H7 (cell line): ENCODE results near the gene NPTN. TPM values are rescaled to one million over a fixed set of nuclear protein-coding genes. Genes with fewer than 3 reads are reported as not detected.

Experiments used
- DNase-seq: peaks from one replicate; pipeline ENCODE4 v3.0.0; 2012
- H3K27me3 ChIP-seq: 2 replicates; pipeline ENCODE4 v1.6.0; 2011; ENCODE audit warnings: mild to moderate bottlenecking, low read length; ENCODE audit not compliant: control insufficient read depth, insufficient read depth
- H3K36me3 ChIP-seq: replicated peaks from 2 replicates; pipeline ENCODE4 v1.5.1; 2011; ENCODE audit warnings: low read length; ENCODE audit not compliant: control insufficient read depth, insufficient read depth
- H3K4me3 ChIP-seq: 2 replicates; pipeline ENCODE4 v1.5.1; 2011; ENCODE audit warnings: low read depth, mild to moderate bottlenecking, control low read depth, low read length, moderate library complexity; ENCODE audit not compliant: insufficient read depth
- total RNA-seq: library from RNA; depleted of rRNA; stranded (reverse); fragments of >200 nt; shearing (Covaris generic); gene quantifications from 2 replicates; pipeline ENCODE4 v1.2.3, GENCODE V29; 2014

NPTN gene
- total RNA-seq, 1 experiment from 2014 or later, result 85.4 TPM

GRCh38 chr15:73541479-73541878, 91.7 kb downstream of the NPTN start:
- H3K36me3 ChIP-seq, result no peaks in the 10 kb centered on the region
- H3K27me3 ChIP-seq, result no peaks in the 10 kb centered on the region
- DNase-seq, result no peak
- H3K4me3 ChIP-seq, result no peak overlapping the region

- no peak for DNase-seq
- Histone ChIP-seq H3K36me3 (no peaks in the 10 kb centered on the region), H3K4me3 (no peak overlapping the region), H3K27me3 (no peaks in the 10 kb centered on the region)
These were observed 93.0 kb downstream of the NPTN start for GRCh38 chr15:73540161-73540560.

- H3K4me3 ChIP-seq, result no peak overlapping the region
- DNase-seq, result no peak
- H3K36me3 ChIP-seq, result no peaks in the 10 kb centered on the region
- H3K27me3 ChIP-seq, result no peaks in the 10 kb centered on the region
These were observed 93.7 kb downstream of the NPTN start for GRCh38 chr15:73539212-73540128.

- Histone ChIP-seq H3K4me3 (no peak overlapping the region), H3K36me3 (no peaks in the 10 kb centered on the region), H3K27me3 (no peaks in the 10 kb centered on the region)
- no peak for DNase-seq
These were observed 94.5 kb downstream of the NPTN start for GRCh38 chr15:73538563-73539211.

- no peak for DNase-seq
- Histone ChIP-seq H3K36me3 (no peaks in the 10 kb centered on the region), H3K4me3 (no peak overlapping the region), H3K27me3 (no peaks in the 10 kb centered on the region)
These were observed 95.1 kb downstream of the NPTN start for GRCh38 chr15:73538123-73538522.

GRCh38 chr15:73530649-73531048, 102.5 kb downstream of the NPTN start:
- no peaks in the 10 kb centered on the region for H3K27me3 ChIP-seq
- no peaks in the 10 kb centered on the region for H3K36me3 ChIP-seq
- DNase-seq, result no peak
- no peak overlapping the region for H3K4me3 ChIP-seq

GRCh38 chr15:73527598-73527997, 105.6 kb downstream of the NPTN start:
- no peak for DNase-seq
- H3K4me3 ChIP-seq, result no peak overlapping the region
- H3K36me3 ChIP-seq, result no peaks in the 10 kb centered on the region
- H3K27me3 ChIP-seq, result no peaks in the 10 kb centered on the region

GRCh38 chr15:73524919-73525318, 108.3 kb downstream of the NPTN start:
- DNase-seq, result no peak
- H3K27me3 ChIP-seq, result no peaks in the 10 kb centered on the region
- H3K36me3 ChIP-seq, result no peaks in the 10 kb centered on the region
- no peak overlapping the region for H3K4me3 ChIP-seq

GRCh38 chr15:73522011-73522410, 111.2 kb downstream of the NPTN start:
- DNase-seq, result no peak
- Histone ChIP-seq H3K4me3 (no peak overlapping the region), H3K36me3 (no peaks in the 10 kb centered on the region), H3K27me3 (no peaks in the 10 kb centered on the region)

GRCh38 chr15:73518876-73519733, 114.1 kb downstream of the NPTN start:
- no peak for DNase-seq
- Histone ChIP-seq H3K27me3 (no peaks in the 10 kb centered on the region), H3K36me3 (no peaks in the 10 kb centered on the region), H3K4me3 (no peak overlapping the region)

GRCh38 chr15:73518180-73518862, 114.9 kb downstream of the NPTN start:
- peak; percentile 64 for DNase-seq
- Histone ChIP-seq H3K27me3 (no peaks in the 10 kb centered on the region), H3K36me3 (no peaks in the 10 kb centered on the region), H3K4me3 (no peak overlapping the region)

GRCh38 chr15:73517566-73517965, 115.6 kb downstream of the NPTN start:
- DNase-seq, result peak; percentile 7
- H3K36me3 ChIP-seq, result no peaks in the 10 kb centered on the region
- H3K27me3 ChIP-seq, result no peaks in the 10 kb centered on the region
- H3K4me3 ChIP-seq, result no peak overlapping the region

GRCh38 chr15:73515527-73515926, 117.7 kb downstream of the NPTN start:
- DNase-seq, result no peak
- Histone ChIP-seq H3K4me3 (no peak overlapping the region), H3K27me3 (no peaks in the 10 kb centered on the region), H3K36me3 (no peaks in the 10 kb centered on the region)
